NB4 (cell line): ENCODE measurements around the gene C1QTNF6.

ENCODE experiments used
- DNase-seq: peaks from one replicate; pipeline ENCODE4 v3.0.0; 2010; ENCODE audit warnings: low read depth
- H3K4me3 ChIP-seq: one replicate; pipeline ENCODE4 v1.5.1; 2011; ENCODE audit warnings: mild to moderate bottlenecking, low read depth, low read length, moderate library complexity
- CTCF ChIP-seq: IDR thresholded peaks from one replicate; pipeline ENCODE4 v1.5.1; 2012; ENCODE audit warnings: low read depth, low read length
- MAX ChIP-seq: IDR thresholded peaks from 2 replicates; pipeline ENCODE4 v1.6.1; 2011; ENCODE audit warnings: low read depth, low read length
- MYC ChIP-seq: IDR thresholded peaks from 2 replicates; pipeline ENCODE4 v1.6.1; 2011; ENCODE audit warnings: low read depth, low read length
- POLR2A ChIP-seq: IDR thresholded peaks from 2 replicates; pipeline ENCODE4 v1.6.1; 2011; ENCODE audit warnings: mild to moderate bottlenecking; ENCODE audit not compliant: insufficient read length; ENCODE audit errors: extremely low read depth

The C1QTNF6 gene

DNA sequence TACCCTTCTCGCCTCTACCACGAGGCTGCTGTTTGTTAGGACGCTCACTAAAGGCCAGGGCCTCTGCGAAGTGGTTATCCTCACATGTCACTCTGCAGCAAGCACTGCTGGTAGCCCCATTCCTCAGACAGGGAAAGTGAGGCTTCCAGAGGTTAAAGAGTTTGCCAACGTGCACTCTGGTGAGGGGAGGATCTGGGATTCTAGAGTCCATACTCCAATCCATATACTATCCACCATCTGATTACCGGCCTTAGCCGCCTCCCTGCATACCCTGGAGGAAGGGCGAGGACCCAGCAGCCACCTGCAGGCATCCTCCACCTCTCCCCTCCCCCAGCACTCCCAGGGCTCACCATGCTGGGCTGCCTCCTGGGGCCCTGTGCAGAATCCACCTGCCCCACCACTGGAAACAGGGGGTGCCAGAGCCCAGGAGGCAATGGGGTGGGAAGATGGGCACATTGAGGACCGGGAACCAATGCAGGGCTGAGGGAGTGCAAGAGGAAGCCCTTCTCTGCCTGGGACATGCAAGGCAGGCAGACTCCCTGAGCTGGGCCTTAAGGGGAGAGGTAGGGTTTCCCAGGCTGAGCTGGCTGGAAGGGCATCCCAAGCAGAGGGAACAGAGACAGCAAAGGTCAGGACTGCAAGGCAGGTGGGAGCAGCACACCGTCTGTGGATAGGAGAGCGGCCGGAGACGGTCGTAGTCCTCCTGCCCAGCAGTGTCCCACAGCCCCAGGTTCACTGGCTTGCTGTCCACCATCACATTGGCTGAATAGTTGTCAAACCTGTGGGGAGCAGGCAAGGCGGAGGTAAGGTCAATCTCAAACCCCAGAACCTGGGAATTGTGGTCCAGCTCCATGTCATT lies 44.3 kb upstream of the C1QTNF6 start:
- TF ChIP-seq MYC: no peak
- no peak for TF ChIP-seq POLR2A
- TF ChIP-seq MAX: no peak
- TF ChIP-seq CTCF: no peak
- H3K4me3 ChIP-seq: no peak overlapping the region
- DNase-seq: no peak

GRCh38 chr22:37231406-37232139 lies 43.5 kb upstream of the C1QTNF6 start:
- H3K4me3 ChIP-seq: no peak overlapping the region
- no peak for TF ChIP-seq MAX
- no peak for TF ChIP-seq MYC
- TF ChIP-seq CTCF: no peak
- no peak for TF ChIP-seq POLR2A
- no peak for DNase-seq

DNA sequence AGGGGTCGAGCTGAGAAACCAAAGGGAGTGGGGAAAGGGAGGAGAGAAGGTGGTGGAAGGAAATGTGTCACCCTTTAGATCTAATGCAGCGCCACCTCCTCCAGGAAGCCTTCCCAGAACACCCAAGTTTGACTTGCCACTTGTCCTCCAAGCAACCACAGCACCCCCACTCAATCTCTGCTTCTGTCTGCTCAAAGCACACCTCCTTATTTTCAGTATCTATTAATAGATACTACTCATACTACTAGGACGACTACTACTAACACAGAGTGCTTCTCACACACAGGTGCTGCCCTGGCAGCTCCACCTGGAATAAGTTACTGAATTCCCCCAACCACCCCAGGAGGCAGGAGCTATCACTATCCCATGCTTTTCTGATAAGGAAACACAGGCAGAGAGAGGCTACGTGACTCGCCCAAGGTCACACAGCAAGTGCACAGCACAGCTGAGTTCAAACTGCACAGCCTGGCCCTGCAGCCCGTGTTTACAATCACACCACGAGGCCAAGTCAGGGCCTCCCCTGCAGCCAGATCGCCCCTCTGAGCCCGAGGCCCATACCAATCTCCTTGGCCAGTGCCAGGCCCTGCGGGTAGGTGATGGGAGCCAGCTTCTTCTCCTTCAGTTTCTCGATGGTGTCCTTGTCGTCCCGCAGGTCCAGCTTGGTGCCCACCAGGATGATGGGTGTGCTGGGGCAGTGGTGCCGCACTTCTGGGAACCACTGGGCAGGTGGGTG lies 42.8 kb upstream of the C1QTNF6 start:
- DNase-seq: no peak
- H3K4me3 ChIP-seq: no peak overlapping the region
- TF ChIP-seq MAX: no peak
- no peak for TF ChIP-seq CTCF
- no peak for TF ChIP-seq MYC
- TF ChIP-seq POLR2A: no peak

GRCh38 chr22:37229805-37230672 lies 42.0 kb upstream of the C1QTNF6 start:
- no peak overlapping the region for H3K4me3 ChIP-seq
- peak; percentile 96 for DNase-seq

More at GRCh38 chr22:37229805-37230672, 42.0 kb upstream of the C1QTNF6 start:
- peak; percentile 43; the same call in 1 of the 2 replicates for TF ChIP-seq MYC
- TF ChIP-seq CTCF: no peak
